ENCODE data around the gene PGM2L1.

DNA sequence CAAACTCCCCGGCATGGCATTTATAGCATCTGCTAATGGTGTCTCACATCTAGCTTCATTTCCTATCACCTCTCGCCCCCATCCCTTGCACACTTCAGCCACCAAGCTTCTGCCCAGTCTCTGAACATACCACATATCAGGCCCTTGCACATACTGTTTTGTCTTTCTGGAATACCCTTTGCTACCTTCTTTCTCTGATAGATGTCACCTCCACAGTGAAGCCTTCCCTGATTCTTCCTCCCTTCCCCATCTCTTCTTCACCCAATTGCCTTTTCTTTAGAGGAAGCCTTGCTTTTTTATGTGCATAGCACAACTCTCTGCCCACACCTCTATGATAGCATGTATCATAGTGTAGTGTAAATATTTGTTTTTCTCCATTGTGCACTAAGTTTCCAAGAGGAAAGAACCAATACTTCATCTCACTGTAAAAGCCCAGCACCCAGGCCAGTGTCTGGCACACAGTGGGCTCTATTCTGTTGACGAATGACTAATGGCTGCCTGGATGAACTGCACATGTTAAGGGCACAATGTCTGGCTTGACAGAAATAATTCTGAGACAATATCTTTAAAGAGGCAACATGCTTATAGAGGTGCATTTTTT, 114.6 kb downstream of the PGM2L1 start:
- TF ChIP-seq CTCF (conservative IDR thresholded peaks at IDR 0.05) (no peak), ZFX (IDR thresholded peaks at IDR 0.05) (no peak)
